HG02852 (cell line): ENCODE data around the gene C1QTNF12.

Experiments
- ATAC-seq: cut with Tn5 transposase; IDR thresholded peaks from one replicate; pipeline ENCODE4 v1.9.1; 2021; ENCODE audit warnings: mild to moderate bottlenecking, moderate library complexity; ENCODE audit not compliant: unreplicated experiment

Gene C1QTNF12, protein sequence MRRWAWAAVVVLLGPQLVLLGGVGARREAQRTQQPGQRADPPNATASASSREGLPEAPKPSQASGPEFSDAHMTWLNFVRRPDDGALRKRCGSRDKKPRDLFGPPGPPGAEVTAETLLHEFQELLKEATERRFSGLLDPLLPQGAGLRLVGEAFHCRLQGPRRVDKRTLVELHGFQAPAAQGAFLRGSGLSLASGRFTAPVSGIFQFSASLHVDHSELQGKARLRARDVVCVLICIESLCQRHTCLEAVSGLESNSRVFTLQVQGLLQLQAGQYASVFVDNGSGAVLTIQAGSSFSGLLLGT

DNA sequence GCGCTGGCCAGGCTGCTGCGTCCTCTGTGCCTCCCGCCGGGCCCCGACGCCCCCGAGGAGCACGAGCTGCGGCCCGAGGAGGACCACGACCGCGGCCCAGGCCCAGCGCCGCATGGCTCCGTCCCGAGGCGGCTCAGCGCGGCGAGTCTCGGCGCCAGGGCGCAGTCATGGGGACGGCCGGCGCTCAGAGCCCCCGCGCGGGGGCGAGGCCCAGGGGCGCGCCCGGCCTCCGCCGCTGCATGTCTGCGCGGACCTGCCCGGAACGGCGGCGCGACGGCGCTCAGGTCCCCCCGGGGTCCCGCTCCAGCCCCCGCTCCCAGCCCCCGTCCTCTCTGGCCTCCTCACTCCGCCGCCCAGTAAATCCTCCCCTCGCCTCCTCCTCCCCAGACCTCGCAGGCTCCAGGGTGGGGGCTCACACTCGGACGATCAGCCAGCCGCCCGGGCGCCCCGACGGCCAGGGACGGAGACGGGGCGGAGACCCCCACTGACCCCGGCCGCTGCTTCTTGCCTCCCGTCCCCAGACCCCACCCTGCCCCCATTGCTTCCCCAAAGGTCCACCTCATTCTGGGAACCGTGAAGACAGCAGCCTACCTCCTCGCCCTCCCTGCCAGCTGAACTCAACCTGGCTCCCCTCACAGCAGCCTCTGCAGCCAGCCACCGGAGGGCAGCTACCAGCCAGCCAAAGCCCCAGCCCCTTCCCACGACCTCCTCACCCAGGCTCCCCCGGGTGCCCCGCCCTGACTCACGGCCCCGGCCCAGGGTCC is at the start of gene C1QTNF12:
Gene C1QTNF12, minus strand, starts transcription at position 146 of the 764 bp plus-strand sequence. Its CDS starts 32 bp downstream, at position 114.
- no peak for ATAC-seq

DNA sequence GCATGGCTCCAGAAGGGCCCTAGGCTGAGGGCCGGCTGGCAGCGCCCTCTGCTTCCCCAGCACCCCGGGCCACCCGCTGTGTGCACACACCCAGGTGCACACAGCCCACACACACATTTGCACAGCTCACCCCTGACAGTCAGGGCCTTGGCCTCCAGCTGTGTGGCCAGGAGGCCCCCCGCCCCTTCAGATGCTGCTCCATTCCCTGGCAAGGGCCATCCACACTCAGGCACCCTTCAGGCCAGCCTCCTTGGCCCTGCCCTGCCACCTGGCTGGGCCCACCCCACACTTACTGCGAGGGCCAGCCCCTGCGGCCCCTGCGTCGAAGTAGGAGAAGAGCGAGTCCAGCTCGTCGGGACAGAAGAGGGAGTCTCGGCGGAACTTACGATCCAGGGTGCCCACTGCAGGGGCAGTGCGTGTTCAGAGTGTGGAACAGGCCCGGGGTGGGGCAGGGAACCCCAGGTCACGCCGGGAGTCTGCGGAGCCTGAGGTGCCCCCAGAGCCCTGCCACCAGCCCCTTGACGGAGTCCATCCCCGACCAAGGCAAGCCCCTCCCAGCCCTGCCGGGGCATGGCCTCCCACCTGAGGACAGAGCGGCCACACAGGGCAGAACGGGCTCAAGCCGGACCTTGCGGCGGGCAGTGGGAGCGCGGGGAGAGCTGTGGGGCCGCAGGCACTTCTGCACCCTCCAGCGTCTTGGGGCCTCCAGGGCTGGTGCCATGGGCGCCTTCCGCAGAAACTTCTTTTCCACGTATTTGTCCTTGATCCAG is 48.8 kb upstream of the C1QTNF12 start:
- no peak for ATAC-seq

DNA sequence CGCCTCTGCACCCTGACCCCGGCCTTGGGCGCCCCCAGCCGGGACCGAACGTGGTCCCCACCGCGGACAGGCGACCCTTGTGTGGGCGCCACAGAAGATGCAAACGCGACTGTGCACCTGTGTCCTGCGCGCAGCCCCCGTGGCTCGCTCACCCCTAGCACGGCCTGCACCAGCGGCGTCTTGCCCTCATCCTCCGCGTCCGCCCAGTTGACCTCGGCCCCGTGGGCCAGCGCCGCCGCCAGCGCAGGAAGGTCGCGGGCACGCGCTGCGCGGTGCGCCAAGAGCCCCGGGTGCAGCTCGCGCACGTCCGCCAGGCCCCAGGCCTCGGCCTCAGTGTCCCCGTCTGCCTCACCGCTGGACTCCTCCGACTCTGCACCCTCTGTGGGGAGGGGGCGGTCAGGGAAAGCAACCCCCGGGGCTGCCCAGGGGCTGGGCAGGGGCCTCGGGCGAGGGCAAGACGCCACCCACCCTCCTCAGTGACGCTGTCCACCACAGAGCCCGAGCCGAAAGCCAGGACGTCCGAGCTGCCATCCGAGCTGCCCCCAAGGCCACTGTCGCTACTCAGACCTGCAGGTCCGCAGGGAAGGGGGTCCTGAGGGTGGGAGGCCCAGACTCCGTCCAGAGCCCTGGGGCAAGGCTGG is 47.8 kb upstream of the C1QTNF12 start:
- ATAC-seq, result no peak

DNA sequence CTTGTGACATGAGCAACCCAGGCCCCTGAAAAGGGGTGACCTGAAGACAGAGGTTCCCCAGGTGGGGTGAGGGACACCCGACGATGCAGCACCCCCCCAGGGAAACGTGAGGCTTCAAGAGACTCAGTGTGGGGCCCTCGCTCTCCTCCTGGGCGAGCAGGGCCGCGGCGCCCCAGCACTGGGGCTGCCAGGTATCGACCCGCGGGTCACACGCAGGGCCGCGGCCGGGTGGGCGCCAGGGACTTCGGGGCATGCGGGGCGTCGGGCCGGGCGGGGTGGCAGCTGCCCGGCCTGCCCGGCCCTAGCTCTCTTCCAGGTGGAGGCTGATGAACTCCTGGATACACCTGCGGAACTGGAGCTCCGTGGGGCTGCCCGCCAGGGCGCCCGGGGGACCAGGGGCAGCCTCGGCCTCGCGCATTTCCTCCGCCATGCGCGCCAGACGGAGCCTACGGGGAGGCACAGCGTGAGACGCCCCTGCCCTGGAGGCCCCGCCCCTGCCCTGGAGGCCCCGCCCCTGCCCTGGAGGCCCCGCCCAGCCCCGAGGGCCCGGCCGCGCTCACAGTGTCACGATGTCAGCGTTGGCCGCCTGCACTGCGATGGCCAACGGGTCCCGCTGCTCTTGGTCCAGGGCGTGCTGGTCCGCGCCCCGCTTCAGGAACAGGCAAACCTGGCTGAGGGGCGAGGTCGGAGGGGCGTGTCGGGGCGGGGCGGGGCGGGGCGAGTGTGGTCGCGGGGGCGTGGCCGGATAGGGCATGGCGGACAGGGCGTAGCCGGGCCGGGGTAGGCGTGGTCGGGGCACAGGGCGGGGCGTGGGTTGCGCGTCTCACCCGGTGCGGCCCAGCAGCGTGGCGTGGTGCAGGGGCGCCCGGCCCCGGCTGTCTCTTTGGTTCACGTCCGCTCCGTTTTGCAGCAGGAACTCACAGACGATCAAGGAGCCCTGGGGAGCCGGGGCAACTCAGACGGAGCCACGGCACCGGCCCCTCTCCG is 47.0 kb upstream of the C1QTNF12 start:
- ATAC-seq, result no peak

DNA sequence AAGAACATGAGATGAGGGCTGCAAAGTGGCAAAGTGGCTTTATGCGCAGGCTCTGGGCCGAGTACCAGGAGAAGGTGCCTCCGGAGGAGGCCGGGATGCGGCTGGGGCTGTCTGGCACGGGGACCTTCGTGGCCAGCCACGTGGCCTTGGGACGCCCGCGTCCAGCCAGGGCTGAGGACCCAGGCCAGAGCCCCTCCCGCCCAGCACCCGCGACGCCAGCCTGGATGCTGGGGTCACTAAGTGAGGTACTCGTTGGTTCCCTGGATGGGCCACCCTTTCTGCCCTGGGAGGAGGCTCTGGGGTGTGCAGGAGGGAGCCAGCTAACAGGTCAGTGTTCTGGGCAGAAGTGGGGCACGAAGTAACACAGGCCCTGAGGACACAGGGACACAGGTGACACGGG is 46.3 kb upstream of the C1QTNF12 start:
- no peak for ATAC-seq

DNA sequence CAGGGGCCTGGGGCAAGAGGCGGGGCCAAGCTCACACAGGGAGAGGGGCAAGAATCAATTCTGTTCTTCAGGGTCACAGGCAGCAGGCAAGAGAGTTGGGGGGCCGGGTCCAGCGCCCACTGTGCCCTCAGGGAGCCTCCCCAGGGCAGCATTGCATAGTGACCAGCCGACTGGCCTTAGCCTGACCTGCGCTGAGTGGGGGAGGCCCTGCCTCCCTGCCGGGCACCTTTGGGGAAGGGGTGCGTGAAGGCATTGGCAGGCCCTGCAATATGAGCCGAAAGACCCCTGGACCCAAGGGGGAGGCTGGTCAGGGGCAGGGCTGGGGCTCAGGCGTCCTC is 45.9 kb upstream of the C1QTNF12 start:
- ATAC-seq, result no peak

DNA sequence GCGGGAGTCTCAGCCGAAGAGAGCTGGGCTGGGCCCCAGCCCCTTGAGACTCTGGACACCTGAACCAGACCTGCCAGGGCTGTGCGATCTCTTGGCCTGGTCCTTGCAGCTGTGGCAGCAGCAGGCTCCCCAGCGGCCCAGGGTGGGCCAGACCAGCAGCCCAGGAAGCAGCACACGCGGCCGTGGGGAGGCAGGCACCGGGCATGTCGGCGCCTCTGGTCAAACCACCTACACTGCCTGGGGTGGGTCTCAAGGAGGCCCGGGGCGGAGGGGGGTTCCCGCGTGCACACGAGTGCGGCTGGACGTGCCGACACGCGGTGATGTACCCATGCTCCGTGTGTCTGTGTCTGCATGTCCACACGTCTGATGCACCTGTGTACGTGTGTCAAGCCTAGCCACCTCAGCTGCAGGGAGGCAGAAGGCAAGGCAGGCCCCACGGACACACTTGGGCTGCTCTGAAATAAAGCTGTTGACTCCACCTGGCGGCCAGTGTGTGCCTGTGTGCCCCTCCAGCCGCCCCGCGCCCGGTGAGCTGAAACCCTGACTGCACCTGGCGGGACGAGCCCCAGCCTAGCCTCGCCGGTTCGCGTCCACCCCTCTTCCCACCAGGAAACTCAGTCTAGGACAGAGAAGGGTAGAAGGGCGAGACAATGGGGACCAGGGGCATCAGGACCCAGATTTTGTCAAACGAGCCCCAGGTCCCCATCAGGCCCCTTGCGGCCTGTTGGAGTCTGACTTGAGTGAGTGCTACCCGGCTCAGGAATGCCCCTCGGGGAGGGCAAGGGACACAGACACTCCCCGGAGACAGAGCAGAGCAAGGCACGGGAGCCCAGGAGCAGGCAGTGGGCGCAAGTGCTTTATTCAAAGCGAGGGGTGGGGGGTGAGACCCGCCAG is 45.3 kb upstream of the C1QTNF12 start:
- ATAC-seq, result no peak

DNA sequence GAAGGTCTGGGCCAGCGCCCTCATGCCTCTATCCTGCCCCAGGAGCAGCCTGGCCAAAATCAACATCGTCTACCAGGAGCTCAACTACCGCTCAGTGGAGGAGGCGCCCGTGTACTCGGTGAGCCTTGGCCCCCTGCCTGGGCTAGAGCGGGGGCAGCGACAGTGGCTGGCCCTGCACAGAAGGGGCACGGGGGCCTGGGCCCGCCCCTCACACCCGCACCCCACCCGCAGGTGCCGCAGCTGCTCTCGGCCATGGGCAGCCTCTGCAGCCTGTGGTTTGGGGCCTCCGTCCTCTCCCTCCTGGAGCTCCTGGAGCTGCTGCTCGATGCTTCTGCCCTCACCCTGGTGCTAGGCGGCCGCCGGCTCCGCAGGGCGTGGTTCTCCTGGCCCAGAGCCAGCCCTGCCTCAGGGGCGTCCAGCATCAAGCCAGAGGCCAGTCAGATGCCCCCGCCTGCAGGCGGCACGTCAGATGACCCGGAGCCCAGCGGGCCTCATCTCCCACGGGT is 44.6 kb upstream of the C1QTNF12 start:
- no peak for ATAC-seq

DNA sequence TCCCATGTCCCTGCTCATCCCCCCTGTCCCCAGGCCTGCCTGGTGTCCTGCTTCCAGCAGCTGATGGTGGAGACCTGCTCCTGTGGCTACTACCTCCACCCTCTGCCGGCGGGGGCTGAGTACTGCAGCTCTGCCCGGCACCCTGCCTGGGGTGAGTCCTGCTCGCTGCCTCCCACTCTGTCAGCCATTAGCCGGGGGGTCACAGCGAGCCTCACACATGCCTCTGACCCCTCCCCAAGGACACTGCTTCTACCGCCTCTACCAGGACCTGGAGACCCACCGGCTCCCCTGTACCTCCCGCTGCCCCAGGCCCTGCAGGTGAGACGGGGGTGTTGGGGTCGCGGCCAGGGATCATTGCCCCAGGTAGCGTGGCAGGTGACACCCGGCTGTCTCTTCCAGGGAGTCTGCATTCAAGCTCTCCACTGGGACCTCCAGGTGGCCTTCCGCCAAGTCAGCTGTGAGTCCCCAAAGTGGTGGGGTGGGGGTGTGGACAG is 43.8 kb upstream of the C1QTNF12 start:
- no peak for ATAC-seq

DNA sequence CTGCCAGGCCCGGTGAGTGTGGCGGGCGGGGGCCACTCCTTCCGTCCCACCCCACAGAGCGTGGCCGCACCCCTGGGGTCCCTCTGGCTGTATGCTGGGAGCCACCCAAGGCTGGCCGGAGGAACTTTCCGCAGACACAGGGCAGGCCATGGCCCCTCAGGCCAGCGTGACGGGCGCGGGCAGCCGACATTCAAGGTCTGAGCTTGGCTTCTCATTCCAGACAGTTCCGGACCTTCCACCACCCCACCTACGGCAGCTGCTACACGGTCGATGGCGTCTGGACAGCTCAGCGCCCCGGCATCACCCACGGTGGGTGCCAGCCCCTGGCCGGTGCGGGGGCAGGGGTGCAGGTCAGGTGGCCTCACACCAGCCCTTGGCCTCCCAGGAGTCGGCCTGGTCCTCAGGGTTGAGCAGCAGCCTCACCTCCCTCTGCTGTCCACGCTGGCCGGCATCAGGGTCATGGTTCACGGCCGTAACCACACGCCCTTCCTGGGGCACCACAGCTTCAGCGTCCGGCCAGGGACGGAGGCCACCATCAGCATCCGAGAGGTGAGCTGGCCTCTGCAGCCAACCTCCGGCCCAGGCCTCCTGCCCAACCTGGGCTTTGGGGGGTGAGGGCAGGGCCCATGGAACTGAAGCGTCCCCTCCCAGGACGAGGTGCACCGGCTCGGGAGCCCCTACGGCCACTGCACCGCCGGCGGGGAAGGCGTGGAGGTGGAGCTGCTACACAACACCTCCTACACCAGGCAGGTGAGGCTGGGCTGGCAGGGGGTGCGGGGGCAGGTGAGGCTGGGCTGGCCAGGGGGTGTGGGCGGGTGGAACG is 41.0 kb upstream of the C1QTNF12 start:
- no peak for ATAC-seq

DNA sequence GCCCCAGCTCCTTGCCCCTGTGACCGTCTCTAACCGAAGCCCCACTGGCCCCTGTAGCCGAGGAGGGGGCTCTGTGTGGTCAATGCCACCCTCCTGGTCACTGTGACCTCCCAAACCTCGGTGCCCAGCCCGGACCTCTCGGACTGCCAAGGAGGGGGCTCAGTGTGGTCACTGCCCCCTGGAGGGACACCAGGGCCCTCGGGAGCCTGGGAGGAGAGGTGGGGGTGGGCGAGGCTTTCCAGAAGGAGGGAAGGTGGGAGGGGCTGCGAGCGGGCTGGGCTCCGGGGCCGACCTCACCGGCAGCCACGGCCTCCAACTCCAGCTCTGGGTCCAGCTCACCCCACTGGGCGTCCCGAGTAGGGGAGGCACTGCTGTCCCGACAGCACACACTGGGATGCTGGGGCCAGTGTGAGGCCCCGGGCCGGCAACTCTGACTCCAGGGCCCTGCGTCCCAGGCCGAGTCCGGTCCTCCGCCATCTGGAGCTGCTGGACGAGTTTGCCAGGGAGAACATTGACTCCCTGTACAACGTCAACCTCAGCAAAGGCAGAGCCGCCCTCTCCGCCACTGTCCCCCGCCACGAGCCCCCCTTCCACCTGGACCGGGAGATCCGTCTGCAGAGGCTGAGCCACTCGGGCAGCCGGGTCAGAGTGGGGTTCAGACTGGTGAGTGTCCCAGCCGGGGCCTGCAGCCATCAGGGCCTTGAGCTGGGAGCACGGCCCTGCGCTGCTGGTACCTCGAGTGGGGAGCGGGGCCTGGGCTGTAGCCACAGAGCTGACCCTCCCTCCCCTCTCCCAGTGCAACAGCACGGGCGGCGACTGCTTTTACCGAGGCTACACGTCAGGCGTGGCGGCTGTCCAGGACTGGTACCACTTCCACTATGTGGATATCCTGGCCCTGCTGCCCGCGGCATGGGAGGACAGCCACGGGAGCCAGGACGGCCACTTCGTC is 40.1 kb upstream of the C1QTNF12 start:
- no peak for ATAC-seq

DNA sequence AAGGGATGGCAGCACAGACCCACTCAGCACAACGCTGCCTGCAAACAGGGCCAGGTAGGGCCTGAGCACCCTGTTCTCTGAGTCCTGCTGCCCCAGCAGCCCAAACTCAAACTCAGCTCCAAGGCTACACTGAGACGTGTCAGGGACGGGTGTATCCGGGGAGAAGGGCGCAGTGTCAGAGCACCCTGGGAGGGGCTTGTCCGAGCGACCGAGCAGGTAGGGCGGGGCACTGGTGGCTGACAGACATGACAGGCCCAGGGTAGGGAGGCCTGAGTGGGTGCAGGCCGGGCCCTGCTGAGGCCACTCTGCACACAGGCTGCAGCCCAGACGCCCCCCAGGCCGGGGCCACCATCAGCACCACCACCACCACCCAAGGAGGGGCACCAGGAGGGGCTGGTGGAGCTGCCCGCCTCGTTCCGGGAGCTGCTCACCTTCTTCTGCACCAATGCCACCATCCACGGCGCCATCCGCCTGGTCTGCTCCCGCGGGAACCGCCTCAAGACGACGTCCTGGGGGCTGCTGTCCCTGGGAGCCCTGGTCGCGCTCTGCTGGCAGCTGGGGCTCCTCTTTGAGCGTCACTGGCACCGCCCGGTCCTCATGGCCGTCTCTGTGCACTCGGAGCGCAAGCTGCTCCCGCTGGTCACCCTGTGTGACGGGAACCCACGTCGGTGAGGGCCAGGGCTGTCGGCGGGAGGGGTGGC is 39.2 kb upstream of the C1QTNF12 start:
- ATAC-seq, result no peak

DNA sequence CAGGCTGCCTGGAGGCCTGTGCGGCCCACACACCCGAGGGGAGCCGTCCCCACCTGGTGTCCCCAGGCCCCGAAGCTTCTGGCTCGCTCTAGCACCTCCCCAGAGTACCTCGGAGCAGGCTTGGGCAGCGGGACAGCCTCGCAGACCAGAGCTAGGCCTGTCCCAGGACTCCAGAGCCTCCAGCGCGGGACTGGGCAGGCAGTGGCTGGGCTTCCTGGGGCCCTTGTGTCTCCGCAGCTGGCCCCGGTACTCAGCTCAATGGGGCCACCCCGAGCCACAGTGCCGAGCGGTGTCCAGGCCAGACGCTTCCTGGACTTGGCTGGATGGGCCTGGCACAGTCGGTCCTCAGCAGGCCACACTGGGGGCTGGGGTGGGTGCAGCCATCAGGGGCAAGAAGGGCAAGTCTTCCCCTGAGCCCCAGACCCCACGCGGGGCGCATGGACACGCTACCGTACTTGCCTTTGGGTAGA is 38.6 kb upstream of the C1QTNF12 start:
- ATAC-seq, result no peak

DNA sequence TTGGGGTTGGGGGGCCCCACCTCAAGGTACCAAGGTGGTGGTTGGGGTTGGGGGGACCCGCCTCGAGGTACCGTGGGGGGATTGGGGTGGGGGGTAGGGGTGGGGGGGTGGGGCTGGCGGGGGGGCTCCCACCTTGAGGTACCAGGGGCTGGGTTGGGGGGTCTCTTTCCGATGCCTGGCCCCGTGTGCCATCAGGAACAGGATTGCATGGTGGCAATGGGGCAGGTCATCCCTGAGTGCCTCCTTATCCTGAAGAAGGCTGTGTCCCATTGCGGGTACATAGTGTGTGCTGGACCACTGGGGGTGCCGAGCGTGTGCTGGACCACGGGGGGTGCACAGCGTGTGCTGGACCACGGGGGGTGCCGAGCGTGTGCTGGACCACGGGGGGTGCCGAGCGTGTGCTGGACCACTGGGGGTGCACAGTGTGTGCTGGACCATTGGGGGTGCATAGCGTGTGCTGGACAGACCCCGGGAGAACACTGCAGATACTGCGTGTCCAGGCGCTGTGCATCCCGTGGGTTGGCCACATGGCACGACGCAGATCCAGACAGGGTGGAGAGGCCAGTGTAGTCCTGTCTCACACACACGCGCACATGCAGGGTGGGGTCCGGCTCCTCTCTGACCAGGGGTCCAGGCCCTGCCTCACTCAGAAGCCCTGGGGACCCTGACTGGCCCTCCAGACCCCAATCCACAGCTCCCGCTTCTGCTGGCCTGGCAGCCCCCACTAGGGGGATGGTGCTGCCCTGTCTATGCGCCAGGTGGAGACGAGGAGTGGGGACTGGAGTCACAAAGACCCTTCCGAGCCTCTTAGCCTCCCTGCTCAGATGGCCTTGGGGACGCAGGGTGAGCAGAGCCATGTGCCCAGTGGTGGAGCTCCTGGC is 37.9 kb upstream of the C1QTNF12 start:
- ATAC-seq, result no peak

DNA sequence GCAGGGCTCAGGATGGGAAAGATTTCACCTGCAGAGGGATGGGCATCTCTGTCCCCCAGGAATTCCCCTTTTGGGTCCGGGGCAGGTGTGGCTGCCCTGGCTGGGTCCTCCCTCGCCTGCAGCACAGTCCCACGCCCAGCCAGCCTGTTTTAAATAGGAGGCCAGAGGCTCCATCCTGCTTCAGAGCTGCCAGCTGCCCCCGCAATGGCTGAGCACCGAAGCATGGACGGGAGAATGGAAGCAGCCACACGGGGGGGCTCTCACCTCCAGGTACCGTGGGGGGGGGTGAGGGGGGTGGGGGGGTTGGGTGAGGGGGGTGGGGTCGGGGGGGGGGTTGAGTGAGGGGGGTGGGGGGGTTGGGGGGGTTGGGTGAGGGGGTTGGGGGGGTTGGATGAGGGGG is 37.3 kb upstream of the C1QTNF12 start:
- no peak for ATAC-seq
